ENCODE results near the gene BCCIP. TPM values are rescaled to one million over a fixed set of nuclear protein-coding genes. Genes with fewer than 3 reads are reported as not detected.

Gene BCCIP
- polyA plus RNA-seq (41.9 to 102 TPM (median 76.1 TPM) in 3 replicates), polyA minus RNA-seq (1.6 to 27.0 TPM (median 10.7 TPM) in 3 replicates)
- 148 TPM for polyA plus RNA-seq (2011; ENCODE audit: low read depth)
- polyA plus RNA-seq (2011; cell fraction: cytosol; rRNA removed), result 55.7 and 84.2 TPM in 2 replicates
- 29.5 and 47.8 TPM in 2 replicates for polyA plus RNA-seq (2011; cell fraction: nucleus; rRNA removed)
- polyA plus RNA-seq (2012; ENCODE audit: low replicate concordance), result 55.9 and 89.4 TPM in 2 replicates
- polyA minus RNA-seq (2011; cell fraction: cytosol; rRNA and poly(A)+ RNA removed), result 39.3 TPM
- polyA minus RNA-seq (2011; cell fraction: nucleus; rRNA and poly(A)+ RNA removed), result 10.9 and 15.0 TPM in 2 replicates

GRCh38 chr10:125822878-125823662 lies at the start of gene BCCIP, which contains the start of gene UROS:
Gene BCCIP (plus strand): TSS chr10:125823546. CDS start chr10:125823558, 12 bp downstream.
Gene UROS (minus strand): TSS chr10:125823258. CDS start chr10:125816499, 6,759 bp downstream.
- Histone ChIP-seq H3K9me1 (ENCODE audit: control insufficient read depth, extremely low read depth, insufficient read depth, low read length) (no peaks in the 10 kb centered on the region), H3K79me2 (ENCODE audit: control insufficient read depth, insufficient read depth, low read length) (peaks cover 56% of the 10 kb centered on the region), H2AFZ (ENCODE audit: control insufficient read depth, low read length) (peak within 1 kb of the TSS; percentile 100), H3K27me3 (ENCODE audit: control insufficient read depth, extremely low read depth, insufficient read depth, low read length) (no peaks in the 10 kb centered on the region), H4K20me1 (ENCODE audit: control insufficient read depth, extremely low read depth, insufficient read depth, low read length) (no peaks in the 10 kb centered on the region), H3K9ac (ENCODE audit: control insufficient read depth, extremely low read depth, insufficient read depth, low read length) (peak within 1 kb of the TSS; percentile 94), H3K9me3 (ENCODE audit: control insufficient read depth, low read depth, low read length) (no peaks in the 10 kb centered on the region), H3K4me1 (ENCODE audit: control insufficient read depth, extremely low read depth, insufficient read depth, low read length) (peaks cover 19% of the 10 kb centered on the region), H3K4me3 (ENCODE audit: control insufficient read depth in 2 of 3, extremely low read depth in 1 of 3, insufficient read depth in 2 of 3, low read depth in 1 of 3, low read length in 3 of 3) (peak within 1 kb of the TSS; percentile 82 to 99 (median 98)), H3K36me3 (ENCODE audit: control insufficient read depth in 2 of 2, extremely low read depth in 1 of 2, insufficient read depth in 2 of 2, low read length in 2 of 2) (peaks cover 2 to 3% of the 10 kb centered on the region in 2 experiments), H3K27ac (ENCODE audit: control insufficient read depth, insufficient read depth, low read length) (peak within 1 kb of the TSS; percentile 99), H3K4me2 (ENCODE audit: control insufficient read depth, extremely low read depth, insufficient read depth, low read depth, low read length) (peak within 1 kb of the TSS; percentile 88)
- no peak for TF ChIP-seq CTCF (optimal IDR thresholded peaks at IDR 0.05 in 1 of 3, IDR thresholded peaks at IDR 0.05 in 1 of 3, conservative IDR thresholded peaks at IDR 0.05 in 1 of 3; ENCODE audit: extremely low read depth in 1 of 3, insufficient read depth in 2 of 3, low read length in 3 of 3)
- TF ChIP-seq EZH2 (IDR thresholded peaks at IDR 0.05; ENCODE audit: low read length), result no peak
- peak; percentile 40 for DNase-seq (ENCODE audit: low read depth, low spot score)
- peak; percentile 29 for FAIRE-seq
- dilution Hi-C loops (cut with MboI; ENCODE audit: extremely low pct_ligation_motif_present, low sequenced_read_pairs), result no loop called here

GRCh38 chr10:125773687-125774543 lies 49.4 kb upstream of the BCCIP start:
- Histone ChIP-seq H3K27me3 (ENCODE audit: control insufficient read depth, extremely low read depth, insufficient read depth, low read length) (no peaks in the 10 kb centered on the region), H4K20me1 (ENCODE audit: control insufficient read depth, extremely low read depth, insufficient read depth, low read length) (no peaks in the 10 kb centered on the region), H3K4me3 (ENCODE audit: control insufficient read depth in 2 of 3, extremely low read depth in 1 of 3, insufficient read depth in 2 of 3, low read depth in 1 of 3, low read length in 3 of 3) (no peak overlapping the region), H3K4me1 (ENCODE audit: control insufficient read depth, extremely low read depth, insufficient read depth, low read length) (no peaks in the 10 kb centered on the region), H3K9me1 (ENCODE audit: control insufficient read depth, extremely low read depth, insufficient read depth, low read length) (no peaks in the 10 kb centered on the region), H3K27ac (ENCODE audit: control insufficient read depth, insufficient read depth, low read length) (no peak overlapping the region), H3K9me3 (ENCODE audit: control insufficient read depth, low read depth, low read length) (no peaks in the 10 kb centered on the region), H3K4me2 (ENCODE audit: control insufficient read depth, extremely low read depth, insufficient read depth, low read depth, low read length) (no peak overlapping the region), H2AFZ (ENCODE audit: control insufficient read depth, low read length) (no peak overlapping the region), H3K9ac (ENCODE audit: control insufficient read depth, extremely low read depth, insufficient read depth, low read length) (no peak overlapping the region), H3K79me2 (ENCODE audit: control insufficient read depth, insufficient read depth, low read length) (no peaks in the 10 kb centered on the region), H3K36me3 (ENCODE audit: control insufficient read depth in 2 of 2, extremely low read depth in 1 of 2, insufficient read depth in 2 of 2, low read length in 2 of 2) (peaks cover 0 to 2% of the 10 kb centered on the region in 2 experiments)
- no peak for TF ChIP-seq EZH2 (IDR thresholded peaks at IDR 0.05; ENCODE audit: low read length)
- no peak for TF ChIP-seq CTCF (optimal IDR thresholded peaks at IDR 0.05 in 1 of 3, IDR thresholded peaks at IDR 0.05 in 1 of 3, conservative IDR thresholded peaks at IDR 0.05 in 1 of 3; ENCODE audit: extremely low read depth in 1 of 3, insufficient read depth in 2 of 3, low read length in 3 of 3)
- FAIRE-seq, result no peak
- dilution Hi-C loops (cut with MboI; ENCODE audit: extremely low pct_ligation_motif_present, low sequenced_read_pairs), result no loop called here
- DNase-seq (ENCODE audit: low read depth, low spot score), result no peak
